GM23338 (cell line): ENCODE data around the gene CLHC1. TPM values are rescaled to one million over a fixed set of nuclear protein-coding genes. Genes with fewer than 3 reads are reported as not detected.

ENCODE experiments used
- ATAC-seq: fragments of 200-7000 bp; cut with Tn5 transposase; 3 replicates; pipeline ENCODE4 v1.9.1; 2020
- DNase-seq: peaks from one replicate; pipeline ENCODE4 v3.0.0-alpha.2; 2015; ENCODE audit warnings: low spot score
- H2AFZ ChIP-seq: fragments of 200-600 bp; sonication (generic); 2 replicates; pipeline ENCODE4 v1.8.0; 2016; ENCODE audit warnings: antibody characterized with exemption, mild to moderate bottlenecking, moderate library complexity
- H3F3A ChIP-seq: fragments of 200-600 bp; sonication (generic); replicated peaks from 2 replicates; pipeline ENCODE4 v1.8.0; 2017; ENCODE audit warnings: antibody characterized with exemption, mixed run types, low read depth
- H3K27ac ChIP-seq: fragments of 200-600 bp; sonication (generic); 2 replicates; pipeline ENCODE4 v1.6.1; 2016; ENCODE audit warnings: low read depth
- H3K27me3 ChIP-seq: fragments of 200-600 bp; sonication (generic); 2 replicates; pipeline ENCODE4 v1.8.0; 2016; ENCODE audit warnings: mild to moderate bottlenecking, mixed run types, moderate library complexity; ENCODE audit not compliant: insufficient read depth
- H3K36me3 ChIP-seq: fragments of 200-600 bp; sonication (generic); 2 replicates; pipeline ENCODE4 v1.8.0; 2016; ENCODE audit warnings: mild to moderate bottlenecking; ENCODE audit not compliant: insufficient read depth
- H3K4me1 ChIP-seq: fragments of 200-600 bp; sonication (generic); 2 replicates; pipeline ENCODE4 v1.8.0; 2016; ENCODE audit warnings: mild to moderate bottlenecking, moderate library complexity; ENCODE audit not compliant: insufficient read depth
- H3K4me2 ChIP-seq: fragments of 200-600 bp; sonication (generic); 2 replicates; pipeline ENCODE4 v1.7.1; 2017; ENCODE audit warnings: mixed run types
- H3K4me3 ChIP-seq: fragments of 200-600 bp; sonication (generic); 2 replicates; pipeline ENCODE4 v1.6.1; 2016; ENCODE audit warnings: mixed run types
- H3K79me2 ChIP-seq: fragments of 200-600 bp; sonication (generic); replicated peaks from 2 replicates; pipeline ENCODE4 v1.8.0; 2017; ENCODE audit warnings: mild to moderate bottlenecking; ENCODE audit not compliant: insufficient read depth
- H3K9me2 ChIP-seq: fragments of 200-600 bp; sonication (generic); 2 replicates; pipeline ENCODE4 v1.8.0; 2017; ENCODE audit not compliant: insufficient read depth
- H4K20me1 ChIP-seq: fragments of 200-600 bp; sonication (generic); replicated peaks from 2 replicates; pipeline ENCODE4 v1.8.0; 2017; ENCODE audit warnings: mild to moderate bottlenecking; ENCODE audit not compliant: insufficient read depth
- H3K27ac Mint-ChIP-seq: 2 replicates; pipeline ENCODE4 v1.8.0; 2020; ENCODE audit warnings: inconsistent platforms, mild to moderate bottlenecking, moderate library complexity, mixed read lengths
- H3K27me3 Mint-ChIP-seq: 3 replicates; pipeline ENCODE4 v1.8.0; 2022; ENCODE audit warnings: low read depth, mild to moderate bottlenecking, moderate library complexity, mixed read lengths, inconsistent platforms; ENCODE audit not compliant: insufficient read depth, poor library complexity
- H3K36me3 Mint-ChIP-seq: 3 replicates; pipeline ENCODE4 v1.8.0; 2021; ENCODE audit warnings: low read depth, mild to moderate bottlenecking, inconsistent platforms, moderate library complexity, mixed read lengths
- H3K4me1 Mint-ChIP-seq: 3 replicates; pipeline ENCODE4 v1.8.0; 2020; ENCODE audit warnings: mild to moderate bottlenecking, inconsistent platforms, mixed read lengths
- H3K4me3 Mint-ChIP-seq: 3 replicates; pipeline ENCODE4 v1.8.0; 2021; ENCODE audit warnings: moderate library complexity, mild to moderate bottlenecking, inconsistent platforms, mixed read lengths
- H3K9me3 Mint-ChIP-seq: 3 replicates; pipeline ENCODE4 v1.8.0; 2020; ENCODE audit warnings: moderate library complexity, mild to moderate bottlenecking, inconsistent platforms, mixed read lengths
- EZH2 ChIP-seq: fragments of 200-600 bp; sonication (generic); IDR thresholded peaks from one replicate; pipeline ENCODE4 v1.8.0; 2017; ENCODE audit warnings: antibody characterized with exemption, mild to moderate bottlenecking, low read depth; ENCODE audit not compliant: unreplicated experiment
- JUNB ChIP-seq: IDR thresholded peaks from one replicate; pipeline ENCODE4 v1.6.1; 2016; ENCODE audit warnings: antibody characterized with exemption; ENCODE audit not compliant: unreplicated experiment
- NANOG ChIP-seq: IDR thresholded peaks from 2 replicates; pipeline ENCODE4 v1.6.1; 2016; ENCODE audit warnings: antibody characterized with exemption, borderline replicate concordance
- POLR2AphosphoS5 ChIP-seq: IDR thresholded peaks from 2 replicates; pipeline ENCODE4 v1.6.1; 2016; ENCODE audit warnings: antibody characterized with exemption, low read depth
- STAT1 ChIP-seq: IDR thresholded peaks from one replicate; pipeline ENCODE4 v1.6.1; 2016; ENCODE audit warnings: antibody characterized with exemption; ENCODE audit not compliant: unreplicated experiment
- ZNF114 ChIP-seq: fragments of 250-450 bp; sonication (Bioruptor Pico); IDR thresholded peaks from 2 replicates; pipeline ENCODE4 v1.5.0; 2020; ENCODE audit warnings: mild to moderate bottlenecking, moderate library complexity
- ZNF331 ChIP-seq: fragments of 250-450 bp; sonication (Bioruptor Pico); IDR thresholded peaks from 2 replicates; pipeline ENCODE4 v1.5.0; 2020; ENCODE audit warnings: low read depth, mild to moderate bottlenecking, moderate library complexity
- polyA plus RNA-seq: library from polyadenylated mRNA; unstranded; fragments of >200 nt; fragmentation: Nextera tagmentation; extraction: Ambion mirVana; gene quantifications from 2 replicates; pipeline ENCODE4 v1.2.1, GENCODE V29; 2016
- total RNA-seq: library from RNA; depleted of rRNA; stranded (reverse); fragments of >200 nt; shearing (Covaris generic); gene quantifications from 2 replicates; pipeline ENCODE4 v1.2.3, GENCODE V29; 2014
- TF ChIP-seq, protein P1 (sequence below), 2 experiments: fragments of 200-600 bp in 1 of 2; sonication (generic) in 1 of 2; conservative IDR thresholded peaks; 2 replicates each; pipeline versions ENCODE4 v1.5.1 to v1.6.1; 2016 to 2017; ENCODE audit warnings: antibody characterized with exemption in 2 of 2, low read depth in 2 of 2, mild to moderate bottlenecking in 2 of 2, moderate library complexity in 1 of 2
- TF ChIP-seq, protein P2 (sequence below): fragments of 250-450 bp; sonication (Bioruptor Pico); IDR thresholded peaks from 2 replicates; pipeline ENCODE4 v1.5.0; 2020; ENCODE audit warnings: mild to moderate bottlenecking, moderate library complexity
- TF ChIP-seq, protein P3 (sequence below): IDR thresholded peaks from 2 replicates; pipeline ENCODE4 v1.6.1; 2016; ENCODE audit warnings: antibody characterized with exemption
- TF ChIP-seq, protein P4 (sequence below): IDR thresholded peaks from one replicate; pipeline ENCODE4 v1.6.1; 2018; ENCODE audit warnings: antibody characterized with exemption; ENCODE audit not compliant: unreplicated experiment

The CLHC1 gene
- total and polyA plus RNA-seq, 2 experiments from 2014 or later: 3.1 to 5.0 TPM

DNA sequence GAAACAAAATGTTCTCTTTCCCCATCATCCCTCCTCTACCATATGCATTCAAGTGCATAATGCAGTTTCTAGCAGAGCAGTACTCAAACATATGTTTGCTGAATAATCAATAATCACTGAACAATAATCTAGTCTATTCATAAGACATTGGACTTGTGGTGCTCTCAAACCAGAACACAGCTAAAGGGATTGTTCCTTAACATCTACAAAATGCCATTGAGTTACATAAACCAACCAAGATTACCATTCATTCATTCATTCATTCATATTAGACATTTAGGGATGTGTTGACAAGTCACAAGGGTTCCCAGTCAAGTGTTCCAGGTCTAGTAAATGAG lies 3.9 kb downstream of the CLHC1 start:
- H3K4me1 Mint-ChIP-seq: peaks cover 16% of the 10 kb centered on the region
- H3K27me3 ChIP-seq: no peaks in the 10 kb centered on the region
- H3K27ac Mint-ChIP-seq: no peak overlapping the region
- 0 out of 2 replicates have a peak, but pooled peaks cover 4% of the 10 kb centered on the region for H3K4me1 ChIP-seq
- no peak overlapping the region for H3K27ac ChIP-seq
- H3K36me3 Mint-ChIP-seq: peaks cover 13% of the 10 kb centered on the region
- H3K9me3 Mint-ChIP-seq: no peaks in the 10 kb centered on the region; the same call in 2 of the 3 replicates
- ATAC-seq: no peak
- TF ChIP-seq, protein P1, sequence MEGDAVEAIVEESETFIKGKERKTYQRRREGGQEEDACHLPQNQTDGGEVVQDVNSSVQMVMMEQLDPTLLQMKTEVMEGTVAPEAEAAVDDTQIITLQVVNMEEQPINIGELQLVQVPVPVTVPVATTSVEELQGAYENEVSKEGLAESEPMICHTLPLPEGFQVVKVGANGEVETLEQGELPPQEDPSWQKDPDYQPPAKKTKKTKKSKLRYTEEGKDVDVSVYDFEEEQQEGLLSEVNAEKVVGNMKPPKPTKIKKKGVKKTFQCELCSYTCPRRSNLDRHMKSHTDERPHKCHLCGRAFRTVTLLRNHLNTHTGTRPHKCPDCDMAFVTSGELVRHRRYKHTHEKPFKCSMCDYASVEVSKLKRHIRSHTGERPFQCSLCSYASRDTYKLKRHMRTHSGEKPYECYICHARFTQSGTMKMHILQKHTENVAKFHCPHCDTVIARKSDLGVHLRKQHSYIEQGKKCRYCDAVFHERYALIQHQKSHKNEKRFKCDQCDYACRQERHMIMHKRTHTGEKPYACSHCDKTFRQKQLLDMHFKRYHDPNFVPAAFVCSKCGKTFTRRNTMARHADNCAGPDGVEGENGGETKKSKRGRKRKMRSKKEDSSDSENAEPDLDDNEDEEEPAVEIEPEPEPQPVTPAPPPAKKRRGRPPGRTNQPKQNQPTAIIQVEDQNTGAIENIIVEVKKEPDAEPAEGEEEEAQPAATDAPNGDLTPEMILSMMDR (conservative IDR thresholded peaks at IDR 0.05; ENCODE audit: low read depth in 2 of 2): no peak
- TF ChIP-seq EZH2 (no peak), POLR2AphosphoS5 (no peak), NANOG (no peak), STAT1 (no peak), ZNF114 (CRISPR knock-in tag) (no peak), ZNF331 (CRISPR knock-in tag) (no peak), JUNB (no peak)
- TF ChIP-seq, protein P2, sequence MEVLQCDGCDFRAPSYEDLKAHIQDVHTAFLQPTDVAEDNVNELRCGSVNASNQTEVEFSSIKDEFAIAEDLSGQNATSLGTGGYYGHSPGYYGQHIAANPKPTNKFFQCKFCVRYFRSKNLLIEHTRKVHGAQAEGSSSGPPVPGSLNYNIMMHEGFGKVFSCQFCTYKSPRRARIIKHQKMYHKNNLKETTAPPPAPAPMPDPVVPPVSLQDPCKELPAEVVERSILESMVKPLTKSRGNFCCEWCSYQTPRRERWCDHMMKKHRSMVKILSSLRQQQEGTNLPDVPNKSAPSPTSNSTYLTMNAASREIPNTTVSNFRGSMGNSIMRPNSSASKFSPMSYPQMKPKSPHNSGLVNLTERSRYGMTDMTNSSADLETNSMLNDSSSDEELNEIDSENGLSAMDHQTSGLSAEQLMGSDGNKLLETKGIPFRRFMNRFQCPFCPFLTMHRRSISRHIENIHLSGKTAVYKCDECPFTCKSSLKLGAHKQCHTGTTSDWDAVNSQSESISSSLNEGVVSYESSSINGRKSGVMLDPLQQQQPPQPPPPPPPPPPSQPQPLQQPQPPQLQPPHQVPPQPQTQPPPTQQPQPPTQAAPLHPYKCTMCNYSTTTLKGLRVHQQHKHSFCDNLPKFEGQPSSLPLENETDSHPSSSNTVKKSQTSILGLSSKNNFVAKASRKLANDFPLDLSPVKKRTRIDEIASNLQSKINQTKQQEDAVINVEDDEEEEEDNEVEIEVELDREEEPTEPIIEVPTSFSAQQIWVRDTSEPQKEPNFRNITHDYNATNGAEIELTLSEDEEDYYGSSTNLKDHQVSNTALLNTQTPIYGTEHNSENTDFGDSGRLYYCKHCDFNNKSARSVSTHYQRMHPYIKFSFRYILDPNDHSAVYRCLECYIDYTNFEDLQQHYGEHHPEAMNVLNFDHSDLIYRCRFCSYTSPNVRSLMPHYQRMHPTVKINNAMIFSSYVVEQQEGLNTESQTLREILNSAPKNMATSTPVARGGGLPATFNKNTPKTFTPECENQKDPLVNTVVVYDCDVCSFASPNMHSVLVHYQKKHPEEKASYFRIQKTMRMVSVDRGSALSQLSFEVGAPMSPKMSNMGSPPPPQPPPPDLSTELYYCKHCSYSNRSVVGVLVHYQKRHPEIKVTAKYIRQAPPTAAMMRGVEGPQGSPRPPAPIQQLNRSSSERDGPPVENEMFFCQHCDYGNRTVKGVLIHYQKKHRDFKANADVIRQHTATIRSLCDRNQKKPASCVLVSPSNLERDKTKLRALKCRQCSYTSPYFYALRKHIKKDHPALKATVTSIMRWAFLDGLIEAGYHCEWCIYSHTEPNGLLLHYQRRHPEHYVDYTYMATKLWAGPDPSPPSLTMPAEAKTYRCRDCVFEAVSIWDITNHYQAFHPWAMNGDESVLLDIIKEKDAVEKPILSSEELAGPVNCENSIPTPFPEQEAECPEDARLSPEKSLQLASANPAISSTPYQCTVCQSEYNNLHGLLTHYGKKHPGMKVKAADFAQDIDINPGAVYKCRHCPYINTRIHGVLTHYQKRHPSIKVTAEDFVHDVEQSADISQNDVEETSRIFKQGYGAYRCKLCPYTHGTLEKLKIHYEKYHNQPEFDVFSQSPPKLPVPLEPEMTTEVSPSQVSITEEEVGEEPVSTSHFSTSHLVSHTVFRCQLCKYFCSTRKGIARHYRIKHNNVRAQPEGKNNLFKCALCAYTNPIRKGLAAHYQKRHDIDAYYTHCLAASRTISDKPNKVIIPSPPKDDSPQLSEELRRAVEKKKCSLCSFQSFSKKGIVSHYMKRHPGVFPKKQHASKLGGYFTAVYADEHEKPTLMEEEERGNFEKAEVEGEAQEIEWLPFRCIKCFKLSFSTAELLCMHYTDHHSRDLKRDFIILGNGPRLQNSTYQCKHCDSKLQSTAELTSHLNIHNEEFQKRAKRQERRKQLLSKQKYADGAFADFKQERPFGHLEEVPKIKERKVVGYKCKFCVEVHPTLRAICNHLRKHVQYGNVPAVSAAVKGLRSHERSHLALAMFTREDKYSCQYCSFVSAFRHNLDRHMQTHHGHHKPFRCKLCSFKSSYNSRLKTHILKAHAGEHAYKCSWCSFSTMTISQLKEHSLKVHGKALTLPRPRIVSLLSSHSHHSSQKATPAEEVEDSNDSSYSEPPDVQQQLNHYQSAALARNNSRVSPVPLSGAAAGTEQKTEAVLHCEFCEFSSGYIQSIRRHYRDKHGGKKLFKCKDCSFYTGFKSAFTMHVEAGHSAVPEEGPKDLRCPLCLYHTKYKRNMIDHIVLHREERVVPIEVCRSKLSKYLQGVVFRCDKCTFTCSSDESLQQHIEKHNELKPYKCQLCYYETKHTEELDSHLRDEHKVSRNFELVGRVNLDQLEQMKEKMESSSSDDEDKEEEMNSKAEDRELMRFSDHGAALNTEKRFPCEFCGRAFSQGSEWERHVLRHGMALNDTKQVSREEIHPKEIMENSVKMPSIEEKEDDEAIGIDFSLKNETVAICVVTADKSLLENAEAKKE (CRISPR knock-in tag): no peak
- TF ChIP-seq, protein P3, sequence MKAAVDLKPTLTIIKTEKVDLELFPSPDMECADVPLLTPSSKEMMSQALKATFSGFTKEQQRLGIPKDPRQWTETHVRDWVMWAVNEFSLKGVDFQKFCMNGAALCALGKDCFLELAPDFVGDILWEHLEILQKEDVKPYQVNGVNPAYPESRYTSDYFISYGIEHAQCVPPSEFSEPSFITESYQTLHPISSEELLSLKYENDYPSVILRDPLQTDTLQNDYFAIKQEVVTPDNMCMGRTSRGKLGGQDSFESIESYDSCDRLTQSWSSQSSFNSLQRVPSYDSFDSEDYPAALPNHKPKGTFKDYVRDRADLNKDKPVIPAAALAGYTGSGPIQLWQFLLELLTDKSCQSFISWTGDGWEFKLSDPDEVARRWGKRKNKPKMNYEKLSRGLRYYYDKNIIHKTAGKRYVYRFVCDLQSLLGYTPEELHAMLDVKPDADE: no peak
- TF ChIP-seq, protein P4, sequence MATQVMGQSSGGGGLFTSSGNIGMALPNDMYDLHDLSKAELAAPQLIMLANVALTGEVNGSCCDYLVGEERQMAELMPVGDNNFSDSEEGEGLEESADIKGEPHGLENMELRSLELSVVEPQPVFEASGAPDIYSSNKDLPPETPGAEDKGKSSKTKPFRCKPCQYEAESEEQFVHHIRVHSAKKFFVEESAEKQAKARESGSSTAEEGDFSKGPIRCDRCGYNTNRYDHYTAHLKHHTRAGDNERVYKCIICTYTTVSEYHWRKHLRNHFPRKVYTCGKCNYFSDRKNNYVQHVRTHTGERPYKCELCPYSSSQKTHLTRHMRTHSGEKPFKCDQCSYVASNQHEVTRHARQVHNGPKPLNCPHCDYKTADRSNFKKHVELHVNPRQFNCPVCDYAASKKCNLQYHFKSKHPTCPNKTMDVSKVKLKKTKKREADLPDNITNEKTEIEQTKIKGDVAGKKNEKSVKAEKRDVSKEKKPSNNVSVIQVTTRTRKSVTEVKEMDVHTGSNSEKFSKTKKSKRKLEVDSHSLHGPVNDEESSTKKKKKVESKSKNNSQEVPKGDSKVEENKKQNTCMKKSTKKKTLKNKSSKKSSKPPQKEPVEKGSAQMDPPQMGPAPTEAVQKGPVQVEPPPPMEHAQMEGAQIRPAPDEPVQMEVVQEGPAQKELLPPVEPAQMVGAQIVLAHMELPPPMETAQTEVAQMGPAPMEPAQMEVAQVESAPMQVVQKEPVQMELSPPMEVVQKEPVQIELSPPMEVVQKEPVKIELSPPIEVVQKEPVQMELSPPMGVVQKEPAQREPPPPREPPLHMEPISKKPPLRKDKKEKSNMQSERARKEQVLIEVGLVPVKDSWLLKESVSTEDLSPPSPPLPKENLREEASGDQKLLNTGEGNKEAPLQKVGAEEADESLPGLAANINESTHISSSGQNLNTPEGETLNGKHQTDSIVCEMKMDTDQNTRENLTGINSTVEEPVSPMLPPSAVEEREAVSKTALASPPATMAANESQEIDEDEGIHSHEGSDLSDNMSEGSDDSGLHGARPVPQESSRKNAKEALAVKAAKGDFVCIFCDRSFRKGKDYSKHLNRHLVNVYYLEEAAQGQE: no peak
- no peak for DNase-seq
- no peaks in the 10 kb centered on the region for H4K20me1 ChIP-seq
- no peak overlapping the region for H3K4me3 ChIP-seq
- H3K4me3 Mint-ChIP-seq: no peak overlapping the region
- H2AFZ ChIP-seq: no peak overlapping the region
- peaks cover 2% of the 10 kb centered on the region; the same call in 1 of the 2 replicates for H3K36me3 ChIP-seq
- 0 out of 2 replicates have a peak, but pooled peaks cover 6% of the 10 kb centered on the region for H3K9me2 ChIP-seq
- peaks cover 13% of the 10 kb centered on the region for H3F3A ChIP-seq
- no peak overlapping the region for H3K4me2 ChIP-seq
- H3K27me3 Mint-ChIP-seq: peaks cover 30% of the 10 kb centered on the region
- peaks cover 37% of the 10 kb centered on the region for H3K79me2 ChIP-seq
